GM12878 (cell line): Measurements from ENCODE around the gene SLITRK5. TPM values are rescaled to one million over a fixed set of nuclear protein-coding genes. Genes with fewer than 3 reads are reported as not detected.

ENCODE experiments used
- ATAC-seq: fragments of 200-7000 bp; cut with Tn5 transposase; 3 replicates; pipeline ENCODE4 v1.9.1; 2020; ENCODE audit warnings: mild to moderate bottlenecking, moderate library complexity
- BruUV-seq: library from RNA; stranded (reverse); fragments of 400-500 nt; replicated peaks from 2 replicates; lab custom pipeline; 2021; lab: Mats Ljungman, UMichigan
- CTCF ChIA-PET: fragments of 300-600 bp; sonication (Branson Sonifier 250); formaldehyde crosslinking; extraction: SDS; loops from one replicate; lab custom pipeline; 2021; ENCODE audit warnings: inconsistent platforms; lab: Yijun Ruan, JAX
- POLR2A ChIA-PET: fragments of 350-600 bp; formaldehyde crosslinking; extraction: SDS; loops from one replicate; lab custom pipeline; 2021; ENCODE audit warnings: inconsistent platforms; lab: Charles Lee
- RAD21 ChIA-PET: fragments of 300-600 bp; sonication (Branson Sonifier 250); formaldehyde crosslinking; loops from one replicate; lab custom pipeline; 2023; ENCODE audit warnings: antibody characterized with exemption; ENCODE audit not compliant: unreplicated experiment; lab: Charles Lee
- SMC1A ChIA-PET: fragments of 300-600 bp; sonication (Branson Sonifier 250); formaldehyde crosslinking; loops from one replicate; lab custom pipeline; 2023; ENCODE audit not compliant: unreplicated experiment, uncharacterized antibody; lab: Charles Lee
- DNase-seq: peaks from one replicate; pipeline ENCODE4 v3.0.0-alpha.2; 2011; ENCODE audit warnings: low read depth, low spot score
- FAIRE-seq: peaks from 3 replicates; lab custom pipeline; 2011; peaks lifted over from hg19 to GRCh38; lab: Jason Lieb, UNC
- H2AFZ ChIP-seq: 2 replicates; pipeline ENCODE4 v1.6.0; 2011; ENCODE audit warnings: low read depth, low read length, control low read depth; ENCODE audit not compliant: control insufficient read depth
- H3K27ac ChIP-seq: 2 replicates; pipeline ENCODE4 v1.5.1; 2011; ENCODE audit warnings: control low read depth; ENCODE audit not compliant: control insufficient read depth, insufficient read depth
- H3K27me3 ChIP-seq, 2 experiments: replicated peaks in 1 of 2; 2 replicates each; pipeline versions ENCODE4 v1.6.0 to v1.6.1; 2011; ENCODE audit warnings: low read length in 1 of 2; ENCODE audit not compliant: control insufficient read depth in 2 of 2, insufficient read depth in 2 of 2
- H3K36me3 ChIP-seq, 2 experiments: 2 replicates each; pipeline ENCODE4 v1.5.1; 2011; ENCODE audit warnings: low read length in 1 of 2; ENCODE audit not compliant: control insufficient read depth in 2 of 2, insufficient read depth in 2 of 2
- H3K4me1 ChIP-seq: 2 replicates; pipeline ENCODE4 v1.6.1; 2011; ENCODE audit warnings: mild to moderate bottlenecking, low read length, moderate library complexity, mixed read lengths; ENCODE audit not compliant: control insufficient read depth, insufficient read depth
- H3K4me2 ChIP-seq: 2 replicates; pipeline ENCODE4 v1.6.0; 2011; ENCODE audit warnings: control low read depth; ENCODE audit not compliant: control insufficient read depth, insufficient read depth
- H3K4me3 ChIP-seq: fragments of 200-600 bp; sonication (generic); 2 replicates; pipeline ENCODE4 v1.5.1; 2016
- H3K79me2 ChIP-seq: 2 replicates; pipeline ENCODE4 v1.6.0; 2011; ENCODE audit warnings: low read length; ENCODE audit not compliant: control insufficient read depth, insufficient read depth
- H3K9ac ChIP-seq: 2 replicates; pipeline ENCODE4 v1.8.0; 2011; ENCODE audit warnings: low read length, control low read depth, mixed read lengths; ENCODE audit not compliant: control insufficient read depth, insufficient read depth
- H3K9me3 ChIP-seq: replicated peaks from 3 replicates; pipeline ENCODE4 v1.5.1; 2011; ENCODE audit warnings: mild to moderate bottlenecking, low read length; ENCODE audit not compliant: control insufficient read depth, insufficient read depth
- H4K20me1 ChIP-seq: 2 replicates; pipeline ENCODE4 v1.6.0; 2011; ENCODE audit not compliant: control insufficient read depth, insufficient read depth
- BACH1 ChIP-seq: fragments of 450-650 bp; IDR thresholded peaks from 2 replicates; pipeline ENCODE4 v1.6.1; 2017; ENCODE audit warnings: mild to moderate bottlenecking, borderline replicate concordance
- CBX3 ChIP-seq: fragments of 200-600 bp; sonication (generic); IDR thresholded peaks from 2 replicates; pipeline ENCODE4 v1.6.1; 2016; ENCODE audit warnings: low read depth, borderline replicate concordance
- FOXK2 ChIP-seq: fragments of 450-650 bp; IDR thresholded peaks from 2 replicates; pipeline ENCODE4 v1.6.1; 2017; ENCODE audit warnings: mild to moderate bottlenecking, moderate library complexity
- KAT2A ChIP-seq: conservative IDR thresholded peaks from 2 replicates; pipeline ENCODE4 v1.6.1; 2011; ENCODE audit warnings: low read depth, low read length; ENCODE audit not compliant: control insufficient read depth
- NFYA ChIP-seq: IDR thresholded peaks from 2 replicates; pipeline ENCODE4 v1.6.1; 2011; ENCODE audit warnings: low read depth, mild to moderate bottlenecking, low read length, improper control_type of control experiment, borderline replicate concordance
- POU2F2 ChIP-seq: IDR thresholded peaks from 3 replicates; pipeline ENCODE4 v1.6.1; 2011; ENCODE audit warnings: low read depth, mild to moderate bottlenecking, low read length, borderline replicate concordance
- SMAD1 ChIP-seq: fragments of 450-650 bp; IDR thresholded peaks from 2 replicates; pipeline ENCODE4 v1.6.1; 2018; ENCODE audit warnings: mild to moderate bottlenecking, low read depth; ENCODE audit not compliant: partially characterized antibody
- SUPT20H ChIP-seq: IDR thresholded peaks from 2 replicates; pipeline ENCODE4 v1.6.1; 2011; ENCODE audit warnings: low read depth, mild to moderate bottlenecking, low read length, moderate library complexity, borderline replicate concordance; ENCODE audit not compliant: control insufficient read depth
- TARDBP ChIP-seq: IDR thresholded peaks from 2 replicates; pipeline ENCODE4 v1.6.1; 2016; ENCODE audit warnings: borderline replicate concordance
- YY1 ChIP-seq: IDR thresholded peaks from 2 replicates; pipeline ENCODE4 v1.6.1; 2011; ENCODE audit warnings: low read depth, mild to moderate bottlenecking, low read length
- ZNF384 ChIP-seq: IDR thresholded peaks from 2 replicates; pipeline ENCODE4 v1.6.1; 2012; ENCODE audit warnings: low read depth, mild to moderate bottlenecking, low read length, improper control_type of control experiment, borderline replicate concordance
- WGBS: methylation state at CpG from one replicate; pipeline ENCODE4 v1.1.6; 2016; ENCODE audit warnings: low lambda C conversion rate; ENCODE audit not compliant: insufficient replicate concordance, insufficient coverage; ENCODE audit errors: missing lambda C conversion rate; 5-methylcytosine and 5-hydroxymethylcytosine counted together
- in situ Hi-C: fragments of 300-500 bp; cut with MboI; formaldehyde crosslinking; loops from 9 replicates; pipeline ENCODE4 v1.14.3; 2018; ENCODE audit warnings: mixed read lengths
- intact Hi-C: fragments of 100-400 bp; cut with micrococcal nuclease; formaldehyde crosslinking; loops from one replicate; pipeline ENCODE4 v1.14.2; 2022; ENCODE audit not compliant: unreplicated experiment
- polyA plus RNA-seq, 11 experiments: library from polyadenylated mRNA; depleted of rRNA in 4 of 11; unstranded in 6 of 11; stranded (reverse) in 5 of 11; fragments of >200 nt; fragmentation: Nextera tagmentation in 4 of 11; fragmentation: Illumina TruSeq in 1 of 11; extraction: Ambion mirVana in 4 of 11; extraction: Trizol in 1 of 11; gene quantifications; 1 replicate in 1 of 11; 2 replicates in 10 of 11; pipeline versions ENCODE4 v1.2.1 to v1.2.3, GENCODE V29; 2011 to 2016; ENCODE audit warnings: inconsistent platforms in 2 of 11, missing spikeins in 2 of 11, low read depth in 1 of 11
- total RNA-seq, 4 experiments: library from RNA; depleted of rRNA in 3 of 4; stranded (reverse); fragments of >200 nt in 3 of 4; fragmentation: Illumina TruSeq in 1 of 4; extraction: Trizol in 1 of 4; gene quantifications; 2 replicates each; pipeline versions ENCODE4 v1.2.1 to v1.2.3, GENCODE V29; 2013 to 2021
- TF ChIP-seq, protein P1 (sequence below): IDR thresholded peaks from 2 replicates; pipeline ENCODE4 v1.6.1; 2012; ENCODE audit warnings: low read depth, low read length, improper control_type of control experiment
- TF ChIP-seq, protein P2 (sequence below): fragments of 450-650 bp; IDR thresholded peaks from 2 replicates; pipeline ENCODE4 v1.6.1; 2017; ENCODE audit warnings: mild to moderate bottlenecking, low read depth, inconsistent platforms; ENCODE audit not compliant: poor library complexity, severe bottlenecking
- TF ChIP-seq, protein P3 (sequence below): fragments of 450-650 bp; IDR thresholded peaks from 2 replicates; pipeline ENCODE4 v1.6.1; 2017; ENCODE audit warnings: low read depth, mild to moderate bottlenecking, moderate library complexity

The SLITRK5 gene
- total and polyA plus RNA-seq, 10 of the 15 experiments (the other 5 are each of a cell fraction or from before 2014, with no cell fraction given), result under 0.01 to 0.08 (median under 0.01) TPM; not detected in 7

DNA sequence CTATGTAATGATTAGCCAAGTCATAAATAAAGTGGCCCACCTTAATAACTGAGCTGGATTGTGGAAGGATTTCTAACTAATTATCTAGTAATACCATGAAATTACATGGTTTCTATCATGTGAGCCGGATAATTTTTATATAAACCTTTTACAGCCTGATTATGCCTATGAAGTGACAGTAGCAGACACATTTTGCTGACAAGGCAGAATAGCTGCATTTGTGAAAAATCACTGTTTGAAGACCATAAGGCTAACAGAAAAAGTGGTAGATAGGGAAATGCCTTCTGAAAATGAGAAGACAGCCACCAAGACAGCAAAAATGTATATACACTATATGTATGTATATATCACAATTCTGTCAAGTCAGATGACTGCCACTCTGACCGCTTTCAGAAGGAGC, 27.1 kb downstream of the SLITRK5 start:
- WGBS, result 72% methylated on average over 2 of the region's 2 CpGs
- in situ Hi-C loops, result no loop called here
- no peak for TF ChIP-seq POU2F2

DNA sequence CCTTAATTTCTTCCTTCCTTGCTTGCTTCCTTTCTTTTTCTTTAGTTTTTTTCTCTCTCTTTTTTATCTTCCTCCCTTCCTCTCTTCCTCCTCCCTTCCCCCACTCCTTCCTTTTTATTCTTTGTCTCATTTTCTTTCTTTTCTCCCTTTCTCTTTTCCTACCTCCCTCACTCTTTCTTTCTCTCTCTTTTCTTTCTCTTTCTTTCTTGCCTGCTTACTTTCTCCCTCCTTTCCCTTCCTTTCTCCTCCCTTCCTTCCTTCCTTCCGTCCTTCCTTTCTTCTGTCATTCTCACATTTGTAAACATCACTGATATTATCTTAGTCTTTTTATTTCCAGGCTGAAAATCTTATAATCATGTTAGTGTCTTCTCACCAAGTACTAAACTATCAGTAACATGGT, 38.8 kb downstream of the SLITRK5 start:
- 0% methylated on average over 1 of the region's 1 CpG for WGBS
- intact Hi-C loops, result no loop called here
- no peaks in the 10 kb centered on the region for H4K20me1 ChIP-seq
- H3K4me3 ChIP-seq, result no peak overlapping the region
- H2AFZ ChIP-seq, result no peak overlapping the region
- ChIA-PET SMC1A (interaction anchor here (0.6 kb wide), 1 partner anchor 1556 kb away, joined by 4 read pairs; no protein-coding TSS in a partner anchor), RAD21 (no interaction called here), CTCF (no interaction called here), POLR2A (interaction anchor here (0.7 kb wide), 1 partner anchor 1359 kb away, joined by 3 read pairs; no protein-coding TSS in a partner anchor)
- in situ Hi-C loops, result no loop called here
- H3K27me3 ChIP-seq, result no peaks in the 10 kb centered on the region
- H3K9me3 ChIP-seq, result no peaks in the 10 kb centered on the region
- no peak overlapping the region for H3K4me2 ChIP-seq
- no peak for ATAC-seq
- H3K36me3 ChIP-seq, result no peaks in the 10 kb centered on the region
- no peak for FAIRE-seq
- no peaks in the 10 kb centered on the region for H3K79me2 ChIP-seq
- DNase-seq, result no peak
- H3K27ac ChIP-seq, result no peak overlapping the region
- H3K9ac ChIP-seq, result no peak overlapping the region
- BruUV-seq, result no TSS peak
- H3K4me1 ChIP-seq, result no peaks in the 10 kb centered on the region
- TF ChIP-seq YY1 (no peak), SMAD1 (no peak), CBX3 (no peak), FOXK2 (no peak), SUPT20H (no peak), KAT2A (no peak), NFYA (no peak), TARDBP (no peak), ZNF384 (no peak), BACH1 (no peak)
- TF ChIP-seq, protein P1, sequence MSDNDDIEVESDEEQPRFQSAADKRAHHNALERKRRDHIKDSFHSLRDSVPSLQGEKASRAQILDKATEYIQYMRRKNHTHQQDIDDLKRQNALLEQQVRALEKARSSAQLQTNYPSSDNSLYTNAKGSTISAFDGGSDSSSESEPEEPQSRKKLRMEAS, result no peak
- TF ChIP-seq, protein P2, sequence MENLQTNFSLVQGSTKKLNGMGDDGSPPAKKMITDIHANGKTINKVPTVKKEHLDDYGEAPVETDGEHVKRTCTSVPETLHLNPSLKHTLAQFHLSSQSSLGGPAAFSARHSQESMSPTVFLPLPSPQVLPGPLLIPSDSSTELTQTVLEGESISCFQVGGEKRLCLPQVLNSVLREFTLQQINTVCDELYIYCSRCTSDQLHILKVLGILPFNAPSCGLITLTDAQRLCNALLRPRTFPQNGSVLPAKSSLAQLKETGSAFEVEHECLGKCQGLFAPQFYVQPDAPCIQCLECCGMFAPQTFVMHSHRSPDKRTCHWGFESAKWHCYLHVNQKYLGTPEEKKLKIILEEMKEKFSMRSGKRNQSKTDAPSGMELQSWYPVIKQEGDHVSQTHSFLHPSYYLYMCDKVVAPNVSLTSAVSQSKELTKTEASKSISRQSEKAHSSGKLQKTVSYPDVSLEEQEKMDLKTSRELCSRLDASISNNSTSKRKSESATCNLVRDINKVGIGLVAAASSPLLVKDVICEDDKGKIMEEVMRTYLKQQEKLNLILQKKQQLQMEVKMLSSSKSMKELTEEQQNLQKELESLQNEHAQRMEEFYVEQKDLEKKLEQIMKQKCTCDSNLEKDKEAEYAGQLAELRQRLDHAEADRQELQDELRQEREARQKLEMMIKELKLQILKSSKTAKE, result no peak
- TF ChIP-seq, protein P3, sequence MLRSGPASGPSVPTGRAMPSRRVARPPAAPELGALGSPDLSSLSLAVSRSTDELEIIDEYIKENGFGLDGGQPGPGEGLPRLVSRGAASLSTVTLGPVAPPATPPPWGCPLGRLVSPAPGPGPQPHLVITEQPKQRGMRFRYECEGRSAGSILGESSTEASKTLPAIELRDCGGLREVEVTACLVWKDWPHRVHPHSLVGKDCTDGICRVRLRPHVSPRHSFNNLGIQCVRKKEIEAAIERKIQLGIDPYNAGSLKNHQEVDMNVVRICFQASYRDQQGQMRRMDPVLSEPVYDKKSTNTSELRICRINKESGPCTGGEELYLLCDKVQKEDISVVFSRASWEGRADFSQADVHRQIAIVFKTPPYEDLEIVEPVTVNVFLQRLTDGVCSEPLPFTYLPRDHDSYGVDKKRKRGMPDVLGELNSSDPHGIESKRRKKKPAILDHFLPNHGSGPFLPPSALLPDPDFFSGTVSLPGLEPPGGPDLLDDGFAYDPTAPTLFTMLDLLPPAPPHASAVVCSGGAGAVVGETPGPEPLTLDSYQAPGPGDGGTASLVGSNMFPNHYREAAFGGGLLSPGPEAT, result no peak

More for the DNA sequence above, 27.1 kb downstream of the SLITRK5 start:
- no peak for FAIRE-seq
- ChIA-PET SMC1A (no interaction called here), CTCF (interaction anchor here (0.5 kb wide), 1 partner anchor 58 kb away, joined by 3 read pairs; no protein-coding TSS in a partner anchor), POLR2A (no interaction called here), RAD21 (no interaction called here)
- H3K27ac ChIP-seq, result no peak overlapping the region
- no TSS peak for BruUV-seq
- no peaks in the 10 kb centered on the region for H3K79me2 ChIP-seq
- no peak overlapping the region for H3K4me2 ChIP-seq
- no peak for DNase-seq
- H3K4me3 ChIP-seq, result no peak overlapping the region
- no peaks in the 10 kb centered on the region for H3K4me1 ChIP-seq
- H3K9me3 ChIP-seq, result no peaks in the 10 kb centered on the region
- H2AFZ ChIP-seq, result no peak overlapping the region
- H4K20me1 ChIP-seq, result no peaks in the 10 kb centered on the region
- no peaks in the 10 kb centered on the region for H3K27me3 ChIP-seq
- no peak overlapping the region for H3K9ac ChIP-seq
- intact Hi-C loops, result no loop called here
- H3K36me3 ChIP-seq, result no peaks in the 10 kb centered on the region
- no peak for ATAC-seq
